Fibroblast of mammary gland (primary cell): Measurements from ENCODE around the gene TEX26.

Source experiments
- DNase-seq: peaks from one replicate; pipeline ENCODE4 v3.0.0-alpha.2; 2010; ENCODE audit warnings: low read depth
- H3K4me3 ChIP-seq: 2 replicates; pipeline ENCODE4 v1.5.1; 2011; ENCODE audit warnings: low read depth, mild to moderate bottlenecking, low read length, moderate library complexity; ENCODE audit not compliant: control insufficient read depth
- CTCF ChIP-seq: conservative IDR thresholded peaks from 2 replicates; pipeline ENCODE4 v1.5.1; 2011; ENCODE audit warnings: low read depth, low read length, inconsistent platforms; ENCODE audit not compliant: control insufficient read depth, insufficient read depth

Gene TEX26

GRCh38 chr13:30982906-30983305 is 50.5 kb downstream of the TEX26 start:
- no peak for DNase-seq

GRCh38 chr13:30983431-30983830 is 51.0 kb downstream of the TEX26 start:
- TF ChIP-seq CTCF: no peak
- no peak for DNase-seq
- no peak overlapping the region for H3K4me3 ChIP-seq

More at GRCh38 chr13:30982906-30983305, 50.5 kb downstream of the TEX26 start:
- H3K4me3 ChIP-seq: no peak overlapping the region
- no peak for TF ChIP-seq CTCF

- H3K4me3 ChIP-seq: no peak overlapping the region
- DNase-seq: no peak
- TF ChIP-seq CTCF: no peak
Observed at GRCh38 chr13:30984620-30985019, 52.2 kb downstream of the TEX26 start.

GRCh38 chr13:30985637-30986205 is 53.3 kb downstream of the TEX26 start:
- no peak for TF ChIP-seq CTCF
- DNase-seq: peak; percentile 68
- H3K4me3 ChIP-seq: no peak overlapping the region

- TF ChIP-seq CTCF: no peak
- DNase-seq: no peak
- no peak overlapping the region for H3K4me3 ChIP-seq
Observed at GRCh38 chr13:30991184-30991583, 58.7 kb downstream of the TEX26 start.

GRCh38 chr13:30991922-30992321 is 59.5 kb downstream of the TEX26 start:
- TF ChIP-seq CTCF: no peak
- DNase-seq: no peak
- no peak overlapping the region for H3K4me3 ChIP-seq

GRCh38 chr13:30995331-30995730 is 62.9 kb downstream of the TEX26 start:
- no peak for DNase-seq
- no peak for TF ChIP-seq CTCF
- no peak overlapping the region for H3K4me3 ChIP-seq
